Measurements from ENCODE around the gene RBM45. TPM values are rescaled to one million over a fixed set of nuclear protein-coding genes. Genes with fewer than 3 reads are reported as not detected.

Gene RBM45
- total RNA-seq: 21.7 and 23.8 TPM in 2 replicates

GRCh38 chr2:178112202-178113152 lies at the start of gene RBM45:
RBM45 (plus strand) TSS chr2:178112437; CDS start chr2:178112547, 110 bp downstream.

GRCh38 chr2:178072383-178073301 lies 39.6 kb upstream of the RBM45 start, which contains the start of gene PDE11A:
PDE11A (minus strand) TSS chr2:178072777; CDS start chr2:178072437, 340 bp downstream.

Other genes with a start within 250 kb of the RBM45 start
- gene PDE11A, start 39.7 kb upstream of the RBM45 start, total RNA-seq: under 0.01 and 0.09 TPM in 2 replicates
- 3.0 and 3.9 TPM in 2 replicates for gene OSBPL6, start 82.1 kb downstream of the RBM45 start, total RNA-seq

All from endothelial cell of coronary artery (primary cell).